ENCODE results near the gene FGF6. TPM values are rescaled to one million over a fixed set of nuclear protein-coding genes. Genes with fewer than 3 reads are reported as not detected.

The FGF6 gene
- total RNA-seq, 1 experiment from 2014 or later, result not detected

- H3K4me2 ChIP-seq (ENCODE audit: low read depth, low read length, poor library complexity, severe bottlenecking), result no peak overlapping the region
- H3K4me1 ChIP-seq (ENCODE audit: low read length), result no peaks in the 10 kb centered on the region
- H4K20me1 ChIP-seq (ENCODE audit: insufficient read depth, low read depth, low read length), result no peaks in the 10 kb centered on the region
- no peak overlapping the region for H3K4me3 ChIP-seq (ENCODE audit: low read length)
- no peak overlapping the region for H2AFZ ChIP-seq (ENCODE audit: low read length)
- no peaks in the 10 kb centered on the region for H3K9me2 ChIP-seq (replicated peaks; ENCODE audit: insufficient read depth, low read length)
- H3K79me2 ChIP-seq (ENCODE audit: low read length), result no peaks in the 10 kb centered on the region
- no peaks in the 10 kb centered on the region for H3K36me3 ChIP-seq (ENCODE audit: insufficient read depth, low read length)
- H3K9ac ChIP-seq (ENCODE audit: low read length), result no peak overlapping the region
- H3K27ac ChIP-seq (ENCODE audit: low read length), result no peak overlapping the region
- no peaks in the 10 kb centered on the region; the same call in 1 of the 2 replicates for H3K27me3 ChIP-seq (ENCODE audit: low read length)
- H3K9me3 ChIP-seq (ENCODE audit: low read length), result no peaks in the 10 kb centered on the region
- DNase-seq, result no peak
These were observed 22.6 kb downstream of the FGF6 start for GRCh38 chr12:4422985-4423384.

- Histone ChIP-seq H3K36me3 (ENCODE audit: insufficient read depth, low read length) (no peaks in the 10 kb centered on the region), H3K9me3 (ENCODE audit: low read length) (no peaks in the 10 kb centered on the region), H3K4me1 (ENCODE audit: low read length) (no peaks in the 10 kb centered on the region), H3K4me3 (ENCODE audit: low read length) (no peak overlapping the region), H3K9ac (ENCODE audit: low read length) (no peak overlapping the region), H3K27me3 (ENCODE audit: low read length) (no peaks in the 10 kb centered on the region; the same call in 1 of the 2 replicates), H4K20me1 (ENCODE audit: insufficient read depth, low read depth, low read length) (no peaks in the 10 kb centered on the region), H3K27ac (ENCODE audit: low read length) (no peak overlapping the region), H3K9me2 (replicated peaks; ENCODE audit: insufficient read depth, low read length) (no peaks in the 10 kb centered on the region), H2AFZ (ENCODE audit: low read length) (no peak overlapping the region), H3K4me2 (ENCODE audit: low read depth, low read length, poor library complexity, severe bottlenecking) (no peak overlapping the region), H3K79me2 (ENCODE audit: low read length) (no peaks in the 10 kb centered on the region)
- DNase-seq, result peak; percentile 82
These were observed 24.0 kb downstream of the FGF6 start for GRCh38 chr12:4421590-4422031.

- H3K27me3 ChIP-seq (ENCODE audit: low read length), result no peaks in the 10 kb centered on the region; the same call in 1 of the 2 replicates
- H3K79me2 ChIP-seq (ENCODE audit: low read length), result no peaks in the 10 kb centered on the region
- no peak overlapping the region for H3K9ac ChIP-seq (ENCODE audit: low read length)
- H3K4me2 ChIP-seq (ENCODE audit: low read depth, low read length, poor library complexity, severe bottlenecking), result no peak overlapping the region
- H3K36me3 ChIP-seq (ENCODE audit: insufficient read depth, low read length), result no peaks in the 10 kb centered on the region
- no peak for DNase-seq
- no peak overlapping the region for H3K4me3 ChIP-seq (ENCODE audit: low read length)
- no peaks in the 10 kb centered on the region for H4K20me1 ChIP-seq (ENCODE audit: insufficient read depth, low read depth, low read length)
- no peaks in the 10 kb centered on the region for H3K9me3 ChIP-seq (ENCODE audit: low read length)
- no peak overlapping the region for H2AFZ ChIP-seq (ENCODE audit: low read length)
- no peaks in the 10 kb centered on the region for H3K4me1 ChIP-seq (ENCODE audit: low read length)
- H3K9me2 ChIP-seq (replicated peaks; ENCODE audit: insufficient read depth, low read length), result no peaks in the 10 kb centered on the region
- no peak overlapping the region for H3K27ac ChIP-seq (ENCODE audit: low read length)
These were observed 25.4 kb downstream of the FGF6 start for GRCh38 chr12:4420138-4420670.

- no peak overlapping the region for H2AFZ ChIP-seq (ENCODE audit: low read length)
- H3K9me2 ChIP-seq (replicated peaks; ENCODE audit: insufficient read depth, low read length), result no peaks in the 10 kb centered on the region
- no peaks in the 10 kb centered on the region for H3K36me3 ChIP-seq (ENCODE audit: insufficient read depth, low read length)
- no peak for DNase-seq
- no peaks in the 10 kb centered on the region for H4K20me1 ChIP-seq (ENCODE audit: insufficient read depth, low read depth, low read length)
- H3K27ac ChIP-seq (ENCODE audit: low read length), result no peak overlapping the region
- H3K79me2 ChIP-seq (ENCODE audit: low read length), result no peaks in the 10 kb centered on the region
- no peak overlapping the region for H3K4me3 ChIP-seq (ENCODE audit: low read length)
- no peaks in the 10 kb centered on the region; the same call in 1 of the 2 replicates for H3K27me3 ChIP-seq (ENCODE audit: low read length)
- H3K9ac ChIP-seq (ENCODE audit: low read length), result no peak overlapping the region
- H3K9me3 ChIP-seq (ENCODE audit: low read length), result no peaks in the 10 kb centered on the region
- H3K4me1 ChIP-seq (ENCODE audit: low read length), result no peaks in the 10 kb centered on the region
- no peak overlapping the region for H3K4me2 ChIP-seq (ENCODE audit: low read depth, low read length, poor library complexity, severe bottlenecking)
These were observed 26.7 kb downstream of the FGF6 start for GRCh38 chr12:4418913-4419312.

GRCh38 chr12:4417936-4418335 is 27.7 kb downstream of the FGF6 start:
- no peaks in the 10 kb centered on the region for H3K9me2 ChIP-seq (replicated peaks; ENCODE audit: insufficient read depth, low read length)

GRCh38 chr12:4417455-4417854 is 28.2 kb downstream of the FGF6 start:
- Histone ChIP-seq H3K9me2 (replicated peaks; ENCODE audit: insufficient read depth, low read length) (no peaks in the 10 kb centered on the region), H3K27ac (ENCODE audit: low read length) (no peak overlapping the region), H4K20me1 (ENCODE audit: insufficient read depth, low read depth, low read length) (no peaks in the 10 kb centered on the region), H3K27me3 (ENCODE audit: low read length) (no peaks in the 10 kb centered on the region; the same call in 1 of the 2 replicates), H3K79me2 (ENCODE audit: low read length) (no peaks in the 10 kb centered on the region), H3K4me3 (ENCODE audit: low read length) (no peak overlapping the region), H3K9me3 (ENCODE audit: low read length) (no peaks in the 10 kb centered on the region), H3K36me3 (ENCODE audit: insufficient read depth, low read length) (no peaks in the 10 kb centered on the region), H3K4me2 (ENCODE audit: low read depth, low read length, poor library complexity, severe bottlenecking) (no peak overlapping the region), H3K9ac (ENCODE audit: low read length) (no peak overlapping the region), H2AFZ (ENCODE audit: low read length) (no peak overlapping the region), H3K4me1 (ENCODE audit: low read length) (no peaks in the 10 kb centered on the region)
- no peak for DNase-seq

More at GRCh38 chr12:4417936-4418335, 27.7 kb downstream of the FGF6 start:
- Histone ChIP-seq H3K4me3 (ENCODE audit: low read length) (no peak overlapping the region), H2AFZ (ENCODE audit: low read length) (no peak overlapping the region), H4K20me1 (ENCODE audit: insufficient read depth, low read depth, low read length) (no peaks in the 10 kb centered on the region), H3K9ac (ENCODE audit: low read length) (no peak overlapping the region), H3K27me3 (ENCODE audit: low read length) (no peaks in the 10 kb centered on the region; the same call in 1 of the 2 replicates), H3K4me1 (ENCODE audit: low read length) (no peaks in the 10 kb centered on the region), H3K27ac (ENCODE audit: low read length) (no peak overlapping the region), H3K9me3 (ENCODE audit: low read length) (no peaks in the 10 kb centered on the region), H3K4me2 (ENCODE audit: low read depth, low read length, poor library complexity, severe bottlenecking) (no peak overlapping the region), H3K36me3 (ENCODE audit: insufficient read depth, low read length) (no peaks in the 10 kb centered on the region), H3K79me2 (ENCODE audit: low read length) (no peaks in the 10 kb centered on the region)
- no peak for DNase-seq

- Histone ChIP-seq H3K4me2 (ENCODE audit: low read depth, low read length, poor library complexity, severe bottlenecking) (no peak overlapping the region), H3K4me1 (ENCODE audit: low read length) (no peaks in the 10 kb centered on the region), H4K20me1 (ENCODE audit: insufficient read depth, low read depth, low read length) (no peaks in the 10 kb centered on the region), H3K79me2 (ENCODE audit: low read length) (no peaks in the 10 kb centered on the region), H3K9me3 (ENCODE audit: low read length) (no peaks in the 10 kb centered on the region), H3K27me3 (ENCODE audit: low read length) (no peaks in the 10 kb centered on the region), H3K9me2 (replicated peaks; ENCODE audit: insufficient read depth, low read length) (no peaks in the 10 kb centered on the region), H3K27ac (ENCODE audit: low read length) (no peak overlapping the region), H3K36me3 (ENCODE audit: insufficient read depth, low read length) (no peaks in the 10 kb centered on the region), H3K4me3 (ENCODE audit: low read length) (no peak overlapping the region), H2AFZ (ENCODE audit: low read length) (no peak overlapping the region), H3K9ac (ENCODE audit: low read length) (no peak overlapping the region)
- no peak for DNase-seq
These were observed 29.3 kb downstream of the FGF6 start for GRCh38 chr12:4416276-4416675.

- no peak overlapping the region for H3K4me2 ChIP-seq (ENCODE audit: low read depth, low read length, poor library complexity, severe bottlenecking)
- DNase-seq, result no peak
- H3K27me3 ChIP-seq (ENCODE audit: low read length), result no peaks in the 10 kb centered on the region
- no peak overlapping the region for H3K4me3 ChIP-seq (ENCODE audit: low read length)
- H3K9me3 ChIP-seq (ENCODE audit: low read length), result no peaks in the 10 kb centered on the region
- H3K9ac ChIP-seq (ENCODE audit: low read length), result no peak overlapping the region
- no peaks in the 10 kb centered on the region for H3K79me2 ChIP-seq (ENCODE audit: low read length)
- no peak overlapping the region for H2AFZ ChIP-seq (ENCODE audit: low read length)
- H3K4me1 ChIP-seq (ENCODE audit: low read length), result no peaks in the 10 kb centered on the region
- H4K20me1 ChIP-seq (ENCODE audit: insufficient read depth, low read depth, low read length), result no peaks in the 10 kb centered on the region
- H3K36me3 ChIP-seq (ENCODE audit: insufficient read depth, low read length), result no peaks in the 10 kb centered on the region
- no peaks in the 10 kb centered on the region for H3K9me2 ChIP-seq (replicated peaks; ENCODE audit: insufficient read depth, low read length)
- no peak overlapping the region for H3K27ac ChIP-seq (ENCODE audit: low read length)
These were observed 33.1 kb downstream of the FGF6 start for GRCh38 chr12:4412465-4412864.
